ENCODE results near the gene PLCB1.

Gene PLCB1

GRCh38 chr20:8361006-8361652, 229.1 kb downstream of the PLCB1 start:
- no peaks in the 10 kb centered on the region for H3K27me3 ChIP-seq (ENCODE audit: insufficient read depth, low read length, poor library complexity, severe bottlenecking)
- H3K9me2 ChIP-seq (replicated peaks; ENCODE audit: low read depth, low read length): no peaks in the 10 kb centered on the region
- no peaks in the 10 kb centered on the region for H3K9me3 ChIP-seq (ENCODE audit: insufficient read depth, low read depth, low read length)
- no peaks in the 10 kb centered on the region for H3K79me2 ChIP-seq (ENCODE audit: insufficient read depth, low read length)
- no peak overlapping the region for H2AFZ ChIP-seq (ENCODE audit: low read length)
- no peak overlapping the region for H3K9ac ChIP-seq (ENCODE audit: low read depth, low read length, poor library complexity, severe bottlenecking)
- H3K4me3 ChIP-seq (ENCODE audit: low read length, poor library complexity, severe bottlenecking): no peak overlapping the region
- H3F3A ChIP-seq (ENCODE audit: low read depth): no peaks in the 10 kb centered on the region
- no peaks in the 10 kb centered on the region for H3K36me3 ChIP-seq (ENCODE audit: insufficient read depth, low read length)
- peaks cover 15% of the 10 kb centered on the region for H3K4me1 ChIP-seq (ENCODE audit: insufficient read depth, low read length, poor library complexity, severe bottlenecking)
- no peak overlapping the region for H3K4me2 ChIP-seq (ENCODE audit: low read depth, low read length, poor library complexity, severe bottlenecking)
- H4K20me1 ChIP-seq (ENCODE audit: insufficient read depth, low read length, poor library complexity, severe bottlenecking): no peaks in the 10 kb centered on the region
- TF ChIP-seq, protein P1, sequence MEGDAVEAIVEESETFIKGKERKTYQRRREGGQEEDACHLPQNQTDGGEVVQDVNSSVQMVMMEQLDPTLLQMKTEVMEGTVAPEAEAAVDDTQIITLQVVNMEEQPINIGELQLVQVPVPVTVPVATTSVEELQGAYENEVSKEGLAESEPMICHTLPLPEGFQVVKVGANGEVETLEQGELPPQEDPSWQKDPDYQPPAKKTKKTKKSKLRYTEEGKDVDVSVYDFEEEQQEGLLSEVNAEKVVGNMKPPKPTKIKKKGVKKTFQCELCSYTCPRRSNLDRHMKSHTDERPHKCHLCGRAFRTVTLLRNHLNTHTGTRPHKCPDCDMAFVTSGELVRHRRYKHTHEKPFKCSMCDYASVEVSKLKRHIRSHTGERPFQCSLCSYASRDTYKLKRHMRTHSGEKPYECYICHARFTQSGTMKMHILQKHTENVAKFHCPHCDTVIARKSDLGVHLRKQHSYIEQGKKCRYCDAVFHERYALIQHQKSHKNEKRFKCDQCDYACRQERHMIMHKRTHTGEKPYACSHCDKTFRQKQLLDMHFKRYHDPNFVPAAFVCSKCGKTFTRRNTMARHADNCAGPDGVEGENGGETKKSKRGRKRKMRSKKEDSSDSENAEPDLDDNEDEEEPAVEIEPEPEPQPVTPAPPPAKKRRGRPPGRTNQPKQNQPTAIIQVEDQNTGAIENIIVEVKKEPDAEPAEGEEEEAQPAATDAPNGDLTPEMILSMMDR (conservative IDR thresholded peaks at IDR 0.05; ENCODE audit: low read length): peak; percentile 56
- no peak for TF ChIP-seq EZH2phosphoT487 (IDR thresholded peaks at IDR 0.05; ENCODE audit: borderline replicate concordance)

- TF ChIP-seq, protein P1 (conservative IDR thresholded peaks at IDR 0.05; ENCODE audit: low read length): no peak
- TF ChIP-seq EZH2phosphoT487 (IDR thresholded peaks at IDR 0.05; ENCODE audit: borderline replicate concordance): no peak
- H3K79me2 ChIP-seq (ENCODE audit: insufficient read depth, low read length): no peaks in the 10 kb centered on the region
- no peak overlapping the region for H3K4me2 ChIP-seq (ENCODE audit: low read depth, low read length, poor library complexity, severe bottlenecking)
- no peak overlapping the region for H3K4me3 ChIP-seq (ENCODE audit: low read length, poor library complexity, severe bottlenecking)
- H3K9me2 ChIP-seq (replicated peaks; ENCODE audit: low read depth, low read length): no peaks in the 10 kb centered on the region
- no peak overlapping the region for H2AFZ ChIP-seq (ENCODE audit: low read length)
- H3K9me3 ChIP-seq (ENCODE audit: insufficient read depth, low read depth, low read length): no peaks in the 10 kb centered on the region
- H3F3A ChIP-seq (ENCODE audit: low read depth): no peaks in the 10 kb centered on the region
- no peak overlapping the region for H3K9ac ChIP-seq (ENCODE audit: low read depth, low read length, poor library complexity, severe bottlenecking)
- H3K27me3 ChIP-seq (ENCODE audit: insufficient read depth, low read length, poor library complexity, severe bottlenecking): no peaks in the 10 kb centered on the region
- no peaks in the 10 kb centered on the region for H4K20me1 ChIP-seq (ENCODE audit: insufficient read depth, low read length, poor library complexity, severe bottlenecking)
- no peaks in the 10 kb centered on the region for H3K36me3 ChIP-seq (ENCODE audit: insufficient read depth, low read length)
- H3K4me1 ChIP-seq (ENCODE audit: insufficient read depth, low read length, poor library complexity, severe bottlenecking): peaks cover 11% of the 10 kb centered on the region
These were observed 229.7 kb downstream of the PLCB1 start for GRCh38 chr20:8361779-8362178.

- no peaks in the 10 kb centered on the region for H3K9me2 ChIP-seq (replicated peaks; ENCODE audit: low read depth, low read length)
- no peaks in the 10 kb centered on the region for H3K27me3 ChIP-seq (ENCODE audit: insufficient read depth, low read length, poor library complexity, severe bottlenecking)
- no peak overlapping the region for H3K9ac ChIP-seq (ENCODE audit: low read depth, low read length, poor library complexity, severe bottlenecking)
- no peaks in the 10 kb centered on the region for H3F3A ChIP-seq (ENCODE audit: low read depth)
- no peaks in the 10 kb centered on the region for H3K9me3 ChIP-seq (ENCODE audit: insufficient read depth, low read depth, low read length)
- H3K36me3 ChIP-seq (ENCODE audit: insufficient read depth, low read length): no peaks in the 10 kb centered on the region
- no peak for TF ChIP-seq EZH2phosphoT487 (IDR thresholded peaks at IDR 0.05; ENCODE audit: borderline replicate concordance)
- TF ChIP-seq, protein P1 (conservative IDR thresholded peaks at IDR 0.05; ENCODE audit: low read length): no peak
- no peak overlapping the region for H2AFZ ChIP-seq (ENCODE audit: low read length)
- no peaks in the 10 kb centered on the region for H4K20me1 ChIP-seq (ENCODE audit: insufficient read depth, low read length, poor library complexity, severe bottlenecking)
- H3K79me2 ChIP-seq (ENCODE audit: insufficient read depth, low read length): no peaks in the 10 kb centered on the region
- H3K4me3 ChIP-seq (ENCODE audit: low read length, poor library complexity, severe bottlenecking): no peak overlapping the region
- H3K4me2 ChIP-seq (ENCODE audit: low read depth, low read length, poor library complexity, severe bottlenecking): no peak overlapping the region
- H3K4me1 ChIP-seq (ENCODE audit: insufficient read depth, low read length, poor library complexity, severe bottlenecking): peaks cover 10% of the 10 kb centered on the region
These were observed 230.4 kb downstream of the PLCB1 start for GRCh38 chr20:8362457-8362856.
